ENCODE measurements around the gene SSTR5.
A peak's percentile ranks its signal among the peaks of the same experiment; 100 is the strongest.

SSTR5 gene

GRCh38 chr16:1040346-1040745 is 32.2 kb upstream of the SSTR5 start:
- no peak for DNase-seq

DNA sequence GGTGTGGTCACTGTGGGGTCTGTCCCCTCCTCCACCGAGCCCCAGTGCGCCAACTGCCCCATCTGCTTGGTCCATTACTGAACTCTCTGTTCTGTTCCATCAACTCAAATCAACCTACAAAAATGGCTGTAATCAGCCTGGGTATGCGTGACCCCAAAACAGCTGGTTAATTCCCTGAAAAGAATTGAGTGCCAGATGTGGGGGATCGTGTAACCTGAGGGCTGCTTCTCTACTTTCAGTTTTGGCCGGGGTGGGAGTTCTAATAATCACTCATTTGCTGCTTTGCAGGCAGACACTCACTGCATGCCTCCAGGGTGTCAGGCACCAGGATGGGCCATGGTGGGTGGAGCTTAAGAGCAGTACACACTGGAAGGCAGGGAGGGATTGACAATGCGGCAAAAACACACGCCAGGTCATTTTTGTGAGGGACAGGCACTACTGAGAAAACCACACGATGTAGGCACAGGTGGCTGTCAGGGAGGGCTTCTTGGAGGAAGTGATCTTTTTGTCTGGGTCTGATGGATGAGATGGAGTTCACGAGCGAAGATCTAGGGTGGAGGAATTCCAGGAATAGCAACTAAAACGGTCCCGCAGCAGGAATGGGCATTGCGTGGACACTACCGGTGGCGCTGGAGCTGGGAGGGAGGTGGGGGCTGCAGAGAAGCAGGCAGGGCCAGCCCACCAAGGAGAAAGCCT is 30.4 kb upstream of the SSTR5 start:
- no peak for DNase-seq

GRCh38 chr16:1042866-1043265 is 29.7 kb upstream of the SSTR5 start:
- DNase-seq: no peak

DNA sequence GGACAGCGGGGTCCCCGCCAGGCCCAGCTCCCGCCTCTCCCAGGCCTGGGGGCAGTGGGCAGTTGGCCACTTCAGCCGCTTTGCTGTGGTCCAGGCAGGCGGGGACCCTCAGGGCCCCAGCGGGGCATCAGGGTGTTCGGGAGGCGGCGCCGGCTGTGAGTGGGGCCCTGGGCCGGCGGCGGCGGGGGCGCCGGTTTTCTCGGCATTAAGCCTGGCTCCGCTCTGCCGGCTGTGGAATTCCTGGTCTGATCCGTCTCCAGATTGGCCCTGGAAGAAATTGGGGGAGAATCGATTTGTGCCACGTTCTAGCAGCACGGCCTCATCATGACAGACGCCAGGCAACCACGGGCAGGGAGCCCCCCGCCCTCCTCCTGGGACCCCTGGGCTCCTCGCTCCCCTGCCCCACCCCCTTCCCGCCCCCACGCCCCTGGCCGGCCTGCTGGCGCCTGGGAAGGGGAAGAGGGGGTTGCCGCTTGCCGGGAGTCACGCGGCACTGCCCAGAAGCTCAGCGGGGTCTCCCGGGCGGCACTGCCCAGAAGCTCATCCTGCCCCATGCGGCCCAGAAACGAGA is 28.6 kb upstream of the SSTR5 start:
- no peak for DNase-seq

DNA sequence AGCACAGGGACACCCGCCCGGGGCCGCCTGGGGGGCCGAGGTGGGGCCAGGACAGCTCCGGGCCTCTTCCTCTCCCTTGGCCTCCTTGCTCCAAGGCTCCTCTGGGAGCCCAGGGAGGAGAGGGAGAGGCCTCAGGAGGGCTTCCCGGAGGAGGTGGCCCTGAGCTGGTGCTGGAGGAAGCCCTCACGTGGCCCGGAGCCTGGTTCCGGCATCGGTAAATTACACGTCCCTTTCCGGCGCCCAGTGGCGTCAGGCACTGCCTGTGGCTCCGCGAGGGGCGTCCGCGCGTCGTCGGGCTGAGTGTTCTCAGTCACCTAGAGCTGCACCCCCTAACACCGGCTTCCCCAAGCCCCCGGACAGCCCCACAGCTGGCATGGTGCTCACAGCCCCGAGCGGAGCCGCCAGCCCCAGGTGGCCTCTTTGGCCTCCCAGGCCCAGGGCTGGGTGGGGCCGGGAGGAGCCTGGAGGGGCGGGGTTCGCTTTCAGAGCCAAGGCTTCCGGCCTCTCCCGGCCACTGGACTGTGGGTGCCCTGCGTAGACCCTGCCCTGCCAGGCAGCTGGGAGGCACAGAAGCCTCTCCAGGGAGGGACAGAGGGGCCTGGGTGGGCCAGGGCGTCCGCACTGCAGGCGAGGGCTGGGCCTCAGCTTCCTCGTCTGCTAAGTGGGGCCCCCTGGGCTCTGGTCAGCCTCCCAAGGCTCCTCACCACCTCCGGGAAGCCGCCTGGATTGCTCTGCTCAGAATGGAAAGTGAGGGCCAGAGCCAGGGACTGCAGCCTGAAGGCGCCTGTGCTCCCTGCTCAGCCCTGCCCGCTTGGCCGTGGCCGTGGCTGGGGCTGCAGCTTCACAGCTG is 27.9 kb upstream of the SSTR5 start:
- no peak for DNase-seq

DNA sequence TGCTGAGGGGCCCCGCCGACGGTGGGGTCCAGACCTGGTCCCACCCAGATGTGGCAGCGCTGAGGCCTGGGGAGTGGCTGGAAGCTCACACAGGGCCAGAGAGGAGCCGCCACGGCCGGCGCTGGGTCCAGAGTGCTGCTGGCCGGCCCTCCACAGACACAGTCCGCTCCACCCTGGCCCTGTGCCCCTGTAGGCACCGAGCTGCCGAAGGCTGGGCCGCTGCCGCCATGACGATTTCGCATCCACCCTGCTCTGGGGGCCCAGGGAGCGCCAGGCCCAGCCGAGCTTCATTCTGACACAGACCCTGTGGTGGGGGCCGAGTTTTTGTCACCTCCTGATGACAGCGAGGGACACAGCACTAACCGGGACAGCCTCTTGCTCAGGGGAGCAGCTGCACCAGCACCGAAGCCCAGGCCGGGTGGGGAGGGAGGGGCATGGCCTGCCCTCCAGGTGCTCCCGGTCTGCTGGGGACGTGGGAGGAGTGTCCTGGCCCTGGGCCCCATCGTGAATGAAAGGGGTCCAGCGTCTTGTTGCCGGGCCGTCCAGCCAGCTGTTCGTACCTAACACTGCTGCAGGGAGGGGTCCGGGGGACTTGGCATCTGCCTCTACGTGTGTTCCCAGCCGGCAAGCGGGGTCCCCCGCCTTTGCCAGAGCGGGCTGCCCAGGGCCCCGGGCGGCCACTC is 27.1 kb upstream of the SSTR5 start:
- DNase-seq: no peak

GRCh38 chr16:1045993-1046911 is 26.3 kb upstream of the SSTR5 start:
- no peak for DNase-seq

GRCh38 chr16:1047123-1047522 is 25.4 kb upstream of the SSTR5 start:
- DNase-seq: no peak

DNA sequence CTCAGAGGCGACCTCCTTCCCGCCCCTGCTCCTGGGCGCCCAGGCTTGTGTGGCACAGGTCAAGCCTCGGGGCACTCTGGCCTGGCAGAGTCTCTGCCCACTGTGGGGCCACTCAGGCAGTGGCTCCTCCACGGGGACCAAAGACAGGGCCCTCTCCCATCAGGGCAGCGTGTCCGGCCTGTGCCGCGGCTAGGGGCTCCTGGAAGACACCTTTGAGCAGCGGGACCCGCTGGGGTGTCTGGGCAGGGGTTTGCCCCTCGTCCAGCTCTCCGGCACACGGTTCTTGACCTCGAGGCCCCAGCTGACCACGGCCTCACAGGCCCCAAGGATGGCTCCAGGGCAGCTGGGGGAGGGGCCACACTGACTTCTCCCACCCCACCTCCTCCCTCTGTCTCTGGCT is 24.7 kb upstream of the SSTR5 start:
- DNase-seq: no peak

DNA sequence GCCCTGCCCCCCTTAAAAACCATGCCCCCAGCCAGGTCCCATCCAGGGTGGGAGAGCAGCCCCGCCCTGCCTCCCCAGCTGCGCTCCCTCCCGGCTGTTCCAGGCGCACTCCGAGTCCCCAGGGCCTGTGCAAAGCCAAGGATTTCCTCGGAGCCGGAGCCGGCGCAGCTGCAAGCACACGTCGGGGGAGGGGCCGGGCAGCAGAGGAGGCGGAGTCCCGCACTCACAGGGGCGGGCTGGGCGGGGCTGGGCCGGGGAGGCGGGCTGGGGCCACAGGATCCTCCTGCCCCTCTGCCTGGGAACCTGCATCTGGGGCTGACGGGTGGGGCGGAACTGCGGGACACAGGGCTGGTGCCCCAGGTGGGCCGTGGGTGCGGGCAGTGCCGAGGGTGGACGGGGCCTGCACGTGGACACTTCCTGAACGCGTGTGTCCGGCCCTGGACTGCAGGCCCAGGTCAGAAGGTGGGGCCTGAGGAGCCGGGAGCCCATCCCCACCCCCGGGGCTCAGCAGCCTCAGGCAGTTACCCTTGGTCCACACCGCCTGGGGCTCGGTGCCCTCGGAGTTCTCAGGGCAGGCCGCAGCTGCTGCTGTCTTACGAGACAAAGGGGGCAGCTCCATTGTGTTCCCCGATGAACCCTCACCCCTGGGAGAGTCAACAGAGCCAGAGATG is 24.0 kb upstream of the SSTR5 start:
- DNase-seq: peak in 2 of 4 experiments; percentile 13 to 38

GRCh38 chr16:1049113-1049975 is 23.2 kb upstream of the SSTR5 start:
- DNase-seq: no peak

DNA sequence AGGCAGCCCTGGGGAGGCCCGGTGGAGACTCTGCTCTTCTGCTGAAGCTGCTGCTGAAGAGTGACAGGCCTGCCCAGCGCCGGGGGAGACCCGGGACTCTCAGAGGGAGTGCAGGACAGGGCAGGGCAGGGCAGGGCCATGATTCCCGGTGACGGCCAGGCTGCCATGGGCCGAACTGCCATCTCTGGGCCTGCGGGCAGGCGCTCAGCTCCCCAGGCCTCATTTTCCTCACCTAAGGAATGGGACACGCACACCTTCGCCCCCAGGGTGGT is 22.6 kb upstream of the SSTR5 start:
- DNase-seq: no peak

- DNase-seq: no peak
These were observed 22.0 kb upstream of the SSTR5 start for GRCh38 chr16:1050516-1050915.

GRCh38 chr16:1050921-1051320 is 21.6 kb upstream of the SSTR5 start:
- DNase-seq: no peak

DNA sequence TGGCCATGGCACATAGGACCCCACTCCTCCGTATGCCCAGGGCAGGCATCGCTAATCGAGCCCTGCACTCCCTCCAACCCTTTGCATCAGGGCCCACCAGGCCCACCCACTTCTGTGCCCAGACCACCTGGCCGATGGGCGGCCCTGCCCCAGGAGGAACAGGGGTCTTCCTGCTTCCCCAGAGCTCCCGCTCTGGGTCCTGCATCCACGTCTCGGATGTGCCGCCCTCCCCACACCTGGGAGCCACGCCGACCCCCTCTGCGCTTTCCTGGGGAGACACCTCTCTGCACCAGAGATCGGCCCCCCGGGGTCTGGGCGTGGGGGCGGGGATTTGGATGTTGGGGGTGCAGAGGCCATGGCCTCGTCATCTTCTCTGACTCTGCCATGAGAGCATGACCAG is 21.1 kb upstream of the SSTR5 start:
- no peak for DNase-seq

GRCh38 chr16:1052721-1053120 is 19.8 kb upstream of the SSTR5 start:
- no peak for DNase-seq

- DNase-seq: no peak
These were observed 19.4 kb upstream of the SSTR5 start for GRCh38 chr16:1053121-1053521.

DNA sequence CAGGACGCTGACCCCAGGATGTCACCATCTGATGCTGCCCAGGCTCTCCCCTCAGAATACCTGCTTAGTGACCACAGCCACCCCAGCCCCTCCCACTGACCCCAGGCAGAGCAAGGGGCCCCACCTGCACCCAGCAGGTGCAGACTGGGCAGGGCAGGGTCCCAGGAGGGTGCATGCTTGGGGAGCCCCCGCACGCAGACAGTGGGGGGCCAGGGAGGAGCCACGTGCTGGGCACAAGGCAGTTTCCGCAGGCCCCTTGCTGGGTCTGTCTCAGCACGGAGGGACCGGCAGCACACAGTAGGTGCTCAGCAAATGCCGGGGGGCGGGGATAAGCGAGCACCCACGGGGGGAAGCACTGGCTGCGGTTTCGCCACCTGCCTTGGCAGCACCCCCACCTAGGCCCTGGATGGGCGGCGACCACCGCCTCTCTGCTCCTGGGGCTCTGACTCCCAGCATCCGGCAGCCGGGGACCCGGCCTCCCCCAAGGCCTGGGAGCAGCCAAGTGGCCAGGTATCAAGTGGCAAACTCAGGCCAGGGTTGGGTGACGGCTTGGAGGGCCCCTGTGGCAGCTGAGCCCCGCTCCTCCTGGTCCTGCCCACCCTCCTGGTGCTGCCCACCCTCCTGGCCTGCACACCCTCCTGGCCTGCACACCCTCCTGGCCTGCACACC is 18.7 kb upstream of the SSTR5 start:
- DNase-seq: no peak

DNA sequence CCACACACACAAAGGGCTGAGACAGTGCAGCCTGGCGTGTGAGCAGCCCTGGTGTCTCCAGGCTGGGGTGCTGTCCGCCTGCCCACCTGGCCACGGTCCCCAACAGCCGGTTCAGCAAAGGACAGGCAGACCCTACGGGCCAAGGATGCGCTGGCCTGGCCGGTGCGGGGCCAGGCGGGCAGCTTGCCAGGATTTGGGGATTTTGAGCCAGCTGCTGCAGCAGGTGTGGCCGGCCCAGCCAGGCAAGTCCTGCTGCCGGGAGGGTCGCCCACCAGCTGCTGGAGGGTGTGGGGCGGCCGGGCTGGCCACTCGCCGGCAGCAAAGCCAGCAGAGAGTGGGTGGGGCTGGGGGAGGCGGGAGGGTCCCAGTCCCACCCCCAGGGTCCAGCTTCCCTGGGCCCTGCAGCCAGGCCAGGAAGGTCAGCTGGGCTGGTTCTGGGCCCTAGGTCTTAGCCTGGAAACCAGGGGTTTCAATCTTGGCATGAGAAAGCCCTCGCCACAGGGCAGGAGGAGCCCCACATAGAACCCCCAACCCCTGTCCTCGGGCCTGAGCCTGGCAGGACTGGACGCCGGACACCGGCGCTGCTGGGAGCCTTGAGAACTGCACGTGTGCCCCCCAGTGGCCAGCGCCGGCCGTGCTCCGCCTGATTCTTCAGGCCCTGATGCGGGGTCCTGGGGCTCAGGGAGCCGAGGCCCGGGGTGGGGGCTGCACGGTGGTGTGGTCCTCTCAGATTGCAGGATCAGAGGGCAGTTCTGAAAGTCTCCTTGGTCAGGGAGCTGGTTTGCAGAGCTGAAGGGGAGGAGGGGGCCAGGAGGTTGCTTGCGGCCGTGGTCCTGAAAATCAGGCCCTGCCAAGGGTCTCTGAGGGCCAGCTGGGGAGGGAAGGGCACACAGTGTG is 17.6 kb upstream of the SSTR5 start:
- peak; percentile 56 to 82 (median 62) for DNase-seq

Measured in suppressor macrophage (primary cell).